LNCaP clone FGC (cell line): ENCODE measurements around the gene CLMN.

ENCODE experiments used
- DNase-seq: peaks from one replicate; pipeline ENCODE4 v3.0.0-alpha.2; 2011; ENCODE audit warnings: low read depth
- H3K4me3 ChIP-seq: 2 replicates; pipeline ENCODE4 v1.5.1; 2011; ENCODE audit warnings: mild to moderate bottlenecking, low read depth, low read length, control low read depth
- CTCF ChIP-seq: IDR thresholded peaks from 2 replicates; pipeline ENCODE4 v1.5.1; 2012; ENCODE audit warnings: mild to moderate bottlenecking; ENCODE audit not compliant: control insufficient read depth, insufficient read depth; ENCODE audit errors: extremely low read depth

The CLMN gene

DNA sequence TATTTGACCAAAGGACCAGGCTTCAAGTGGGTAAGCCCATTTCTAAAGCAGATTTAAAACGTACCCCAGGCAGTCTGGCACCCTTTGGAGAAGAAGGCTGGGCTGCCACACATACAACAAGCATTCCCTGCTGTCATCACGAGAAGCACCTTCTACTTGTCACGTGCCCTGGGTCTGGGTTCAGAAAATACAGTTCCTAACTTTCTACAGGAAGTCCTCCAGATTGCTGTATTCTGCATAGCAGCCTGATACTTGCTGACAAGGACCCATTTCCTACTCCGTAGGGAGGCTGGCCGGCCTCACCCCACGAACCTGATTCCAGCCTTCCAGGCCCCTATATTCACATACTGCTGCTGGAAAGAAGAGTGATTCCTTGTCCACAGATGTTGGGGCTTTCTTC, 7.4 kb downstream of the CLMN start:
- DNase-seq = no peak
- no peak for TF ChIP-seq CTCF
- H3K4me3 ChIP-seq = no peak overlapping the region

DNA sequence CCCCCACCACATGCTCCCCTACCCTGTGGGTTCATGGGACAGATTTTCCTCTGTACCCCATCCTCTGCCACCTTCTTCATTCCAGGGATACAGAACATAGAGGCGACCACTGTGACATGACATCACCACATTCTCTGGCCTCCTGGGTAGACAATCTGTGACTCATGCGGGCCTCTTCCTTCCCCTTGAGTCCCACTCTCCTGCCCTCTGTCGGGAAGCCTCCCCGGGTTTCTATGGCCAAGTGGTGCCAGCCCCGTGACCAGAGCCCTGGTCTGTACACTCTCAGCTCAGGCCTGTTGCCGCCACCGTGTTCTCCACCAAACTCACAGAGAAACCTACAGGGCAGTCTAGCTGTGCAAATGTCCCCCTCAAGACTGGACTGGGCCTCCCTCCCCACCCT, 8.0 kb downstream of the CLMN start:
- no peak for DNase-seq
- no peak overlapping the region for H3K4me3 ChIP-seq
- TF ChIP-seq CTCF = no peak

DNA sequence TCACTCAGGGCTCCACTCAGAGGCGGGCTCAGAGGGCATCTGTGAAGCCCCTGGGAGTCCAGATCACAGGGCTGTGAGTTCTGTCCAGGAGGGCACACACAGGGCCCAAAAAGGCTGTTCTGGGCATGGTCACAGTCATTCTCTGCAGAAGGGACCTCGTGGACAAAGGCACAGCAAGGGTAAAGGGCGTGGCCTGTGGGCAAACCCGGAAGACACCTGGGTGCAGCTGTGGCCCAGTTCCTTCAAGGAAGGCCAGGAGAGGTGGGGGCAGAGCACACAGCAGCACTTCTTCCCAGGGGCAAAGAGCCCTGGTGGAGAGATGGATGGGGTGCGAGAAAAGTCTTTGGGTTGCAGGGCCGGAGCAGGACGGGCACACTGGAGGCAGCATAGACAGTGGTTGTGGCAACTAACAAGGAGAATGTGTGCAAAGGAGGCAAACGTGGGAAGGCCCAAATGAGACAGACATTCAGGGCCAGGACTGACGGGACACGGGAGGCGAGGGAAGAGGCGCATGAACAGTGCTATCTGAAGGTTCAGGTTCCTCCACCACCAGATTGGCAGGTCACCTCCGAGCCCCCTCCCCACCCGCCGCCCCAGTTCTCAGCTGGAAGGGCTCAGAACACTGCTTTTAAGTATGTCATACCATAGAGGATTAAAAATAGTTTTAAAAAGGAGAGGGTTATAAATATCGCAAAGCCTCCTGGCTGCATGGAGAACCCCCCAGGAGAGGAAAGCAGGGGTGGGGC, 8.9 kb downstream of the CLMN start:
- no peak for DNase-seq
- H3K4me3 ChIP-seq = no peak overlapping the region
- TF ChIP-seq CTCF = no peak

DNA sequence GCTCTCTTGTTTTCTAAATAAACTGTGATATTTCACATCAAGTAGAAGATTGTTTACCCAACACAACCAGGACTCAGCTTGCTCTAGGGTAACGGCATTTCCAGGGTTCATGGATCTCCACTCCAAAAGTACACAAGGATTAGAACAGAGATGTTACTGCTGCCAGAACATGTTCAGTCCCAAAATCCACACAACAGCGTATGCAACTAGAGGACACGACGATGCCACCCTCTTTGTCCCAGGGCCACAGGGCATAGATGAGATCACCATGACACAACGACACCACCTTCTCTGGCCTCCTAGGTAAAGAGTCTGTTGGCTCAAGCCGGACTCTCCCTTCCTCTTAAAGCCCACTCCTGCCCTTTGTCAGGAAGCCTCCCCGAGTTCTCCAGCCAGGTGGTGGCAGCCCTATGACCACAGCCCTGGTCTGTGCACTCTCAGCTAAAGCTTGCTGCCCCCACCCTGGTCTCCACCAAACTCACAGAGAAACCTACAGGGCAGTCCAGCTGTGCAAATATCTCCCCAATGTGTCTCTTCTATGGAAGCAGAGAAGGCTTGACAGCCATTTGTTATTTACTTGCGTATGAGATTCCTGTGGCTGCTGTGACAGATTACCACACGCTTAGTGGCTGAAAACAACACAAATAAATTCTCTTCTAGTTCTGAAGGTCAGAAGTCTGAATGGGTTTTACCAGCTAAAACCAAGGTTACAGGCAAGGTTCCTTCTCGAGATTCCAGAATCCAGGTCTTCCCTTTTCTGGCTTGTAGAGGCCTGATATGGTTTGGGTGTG, 10.3 kb downstream of the CLMN start:
- no peak for DNase-seq
- H3K4me3 ChIP-seq = no peak overlapping the region
- TF ChIP-seq CTCF = no peak

DNA sequence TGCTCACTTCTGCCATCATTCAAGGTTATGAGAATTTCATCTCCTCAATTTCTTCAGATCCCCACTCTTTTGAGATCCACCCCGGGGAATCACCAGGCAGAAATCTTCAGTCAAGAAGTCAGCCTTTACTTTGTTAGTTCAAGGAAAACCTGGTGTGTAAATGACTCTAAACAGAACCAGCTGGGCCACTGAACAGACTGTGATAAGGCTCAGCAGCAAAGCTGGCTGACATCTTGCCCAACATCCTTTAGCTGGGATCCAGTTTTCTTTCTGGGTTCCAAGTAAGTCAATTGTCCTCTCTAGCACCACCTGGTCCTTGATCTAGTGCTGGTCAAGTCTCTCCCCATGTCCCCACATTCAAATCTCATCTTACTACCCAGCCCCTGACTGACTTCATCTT, 11.6 kb downstream of the CLMN start:
- no peak for DNase-seq
- no peak for TF ChIP-seq CTCF
- H3K4me3 ChIP-seq = no peak overlapping the region

DNA sequence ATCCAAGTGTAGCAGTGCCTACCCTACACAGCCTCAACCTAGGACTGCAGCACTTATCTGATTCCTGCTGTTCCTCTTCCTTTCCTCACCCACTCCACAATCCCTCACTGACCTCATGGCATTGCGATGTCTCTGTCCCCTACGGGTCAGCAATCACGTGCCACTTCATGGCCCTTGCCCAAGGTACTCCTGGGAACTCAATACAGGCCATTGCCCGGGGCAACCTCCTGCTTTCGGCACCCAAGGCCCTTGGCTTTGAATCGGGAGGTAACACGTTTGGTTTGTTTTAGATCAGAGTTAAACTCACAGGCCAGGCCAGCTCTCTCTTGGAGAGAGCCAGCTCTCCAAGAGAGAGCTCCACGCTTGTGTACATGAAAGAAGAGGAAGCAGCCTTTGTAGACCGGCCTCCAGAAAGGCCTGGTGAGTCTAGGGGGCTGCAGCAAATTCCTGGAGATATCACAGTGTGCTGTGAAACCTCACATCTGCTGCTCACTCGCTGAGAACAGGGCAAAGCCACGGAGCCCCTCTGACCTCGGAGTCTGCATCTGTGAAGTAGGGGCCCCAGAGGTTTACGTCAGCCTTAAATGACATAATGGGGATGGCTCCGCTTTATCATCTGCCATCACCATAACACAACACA, 12.2 kb downstream of the CLMN start:
- no peak for TF ChIP-seq CTCF
- H3K4me3 ChIP-seq = no peak overlapping the region
- DNase-seq = no peak
